A204.1 (cell line): ENCODE measurements around the gene NUDT4.

ENCODE experiments used
- FAIRE-seq: peaks from 2 replicates; lab custom pipeline; 2012; peaks lifted over from hg19 to GRCh38; lab: Jason Lieb, UNC

Gene NUDT4

DNA sequence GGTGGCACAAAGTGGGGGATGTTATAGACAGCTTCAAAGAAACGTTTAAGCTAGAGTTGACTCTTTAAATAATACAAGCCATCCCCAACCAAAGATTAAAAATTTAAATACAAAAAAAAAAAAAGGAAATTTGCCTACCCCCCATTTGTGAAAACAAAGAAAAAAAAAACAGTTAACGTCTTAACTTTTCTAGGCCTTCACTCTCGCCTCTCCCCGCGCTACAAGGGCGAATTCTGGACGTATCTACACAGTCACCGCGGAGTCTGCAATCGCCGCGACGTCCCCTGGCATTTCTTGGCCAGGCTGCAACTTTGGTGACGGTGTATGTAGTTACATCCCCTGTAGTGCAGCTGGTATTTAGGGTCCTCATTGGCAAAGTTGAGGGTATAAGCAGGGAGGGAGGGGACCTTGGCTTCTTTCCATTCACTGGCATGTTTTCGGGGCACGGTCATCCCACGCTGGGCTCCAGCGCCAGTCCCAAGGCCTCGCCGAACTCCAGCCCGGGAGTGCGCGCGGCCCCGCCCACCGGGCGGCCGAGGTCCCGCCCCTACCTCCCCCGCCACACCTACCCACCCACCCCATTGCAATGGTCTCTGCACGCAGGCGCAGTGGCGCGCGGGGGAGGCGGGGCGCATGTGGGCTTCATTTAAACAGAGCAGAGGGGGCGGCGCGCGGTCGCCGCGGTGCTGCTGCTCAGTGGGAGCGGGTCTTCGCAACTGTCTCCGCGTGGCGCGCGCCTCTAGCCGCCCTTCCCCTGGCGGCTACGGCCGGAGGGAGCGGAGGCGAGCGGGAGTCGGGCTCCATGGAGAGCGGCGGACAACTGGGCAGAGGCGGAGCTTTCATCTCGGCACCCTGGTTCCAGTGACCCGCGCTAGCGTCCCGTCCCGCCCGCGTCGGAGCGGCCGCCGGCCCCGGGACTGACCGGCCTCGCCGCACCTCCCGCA, at the start of gene NUDT4:
Gene NUDT4 (plus strand): TSS at position 674 of the 944 bp plus-strand sequence. CDS start 398 bp downstream, outside the sequence.
- FAIRE-seq, result no peak

DNA sequence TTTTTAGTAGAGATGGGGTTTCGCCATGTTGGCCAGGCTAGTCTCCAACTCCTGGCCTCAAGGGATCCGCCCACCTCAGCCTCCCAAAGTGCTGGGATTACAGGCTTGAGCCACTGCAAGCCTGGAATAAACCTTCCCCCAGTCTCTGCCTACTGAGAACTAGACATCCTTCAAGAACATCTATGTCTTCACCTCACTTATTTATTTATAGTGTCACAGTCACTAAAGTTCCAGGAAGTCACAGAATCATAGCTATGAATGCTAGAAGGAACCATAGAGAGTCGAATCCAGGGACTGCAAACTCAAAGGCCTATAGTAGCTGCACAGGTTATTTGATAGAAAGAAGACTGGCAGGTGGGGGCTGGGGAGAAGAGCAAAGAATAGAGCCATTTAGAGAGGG, 44.7 kb upstream of the NUDT4 start:
- FAIRE-seq, result no peak

DNA sequence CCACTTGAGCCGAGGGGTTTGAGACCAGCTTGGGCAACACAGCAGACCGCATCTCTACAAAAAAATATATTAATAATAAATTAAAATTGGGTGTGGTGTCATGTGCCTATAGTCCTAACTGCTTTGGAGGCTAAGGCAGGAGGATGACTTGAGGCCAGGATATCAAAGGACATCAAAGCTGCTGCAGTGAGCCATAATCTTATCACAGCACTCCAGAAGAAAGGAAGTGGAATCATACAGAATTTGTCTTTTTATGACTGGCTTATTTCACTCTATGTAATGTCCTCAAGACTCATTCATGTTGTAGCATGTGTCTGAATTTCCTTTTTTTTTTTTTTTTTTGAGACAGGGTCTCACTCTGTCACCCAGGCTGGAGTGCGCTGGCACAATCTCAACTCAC, 43.9 kb upstream of the NUDT4 start:
- FAIRE-seq, result no peak

DNA sequence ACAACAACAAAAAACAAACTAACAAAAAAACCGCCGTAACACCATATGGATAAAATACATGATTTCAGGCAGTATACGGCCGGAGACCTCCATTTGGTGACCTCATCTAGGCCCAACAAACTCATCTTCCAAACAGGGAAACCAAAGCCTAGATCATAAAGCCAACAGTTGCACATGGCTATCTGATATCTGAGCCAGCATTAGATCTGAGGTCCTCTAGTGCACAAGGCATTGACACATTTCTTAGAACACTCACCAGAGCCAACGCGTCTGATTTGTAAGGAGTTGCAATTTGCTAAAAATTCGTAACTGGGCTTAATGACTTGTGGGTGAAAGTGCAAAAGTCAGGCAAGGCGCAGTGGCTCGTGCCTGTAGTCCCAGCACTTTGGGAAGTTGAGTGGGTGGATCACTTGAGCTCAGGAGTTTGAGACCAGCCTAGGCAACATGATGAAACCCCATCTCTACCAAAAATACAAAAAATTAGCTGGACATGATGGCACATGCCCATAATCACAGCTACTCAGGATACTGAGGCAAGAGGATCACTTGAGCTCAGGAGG, 42.0 kb upstream of the NUDT4 start:
- FAIRE-seq, result no peak

DNA sequence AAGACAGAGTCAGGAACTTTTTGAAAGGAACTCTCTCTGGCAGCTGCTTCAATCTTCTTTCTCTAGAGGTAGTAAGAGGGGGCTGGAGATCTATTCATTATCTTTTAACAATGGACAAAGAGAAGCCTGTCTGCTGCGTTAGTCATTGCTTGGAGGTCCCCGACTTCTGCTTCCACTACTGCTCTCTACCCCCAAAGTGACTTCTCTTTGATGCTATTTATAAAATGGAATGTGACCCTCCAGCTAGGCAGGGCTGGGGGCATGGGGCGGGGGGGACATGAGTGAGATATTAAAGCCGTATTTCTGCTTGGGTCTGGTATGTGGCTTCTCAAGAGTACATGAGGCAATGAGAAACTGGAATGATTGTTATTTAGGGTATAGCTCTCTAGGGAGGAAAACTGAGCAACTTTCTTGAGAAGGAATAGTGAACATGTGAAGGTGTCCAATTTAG, 41.4 kb upstream of the NUDT4 start:
- no peak for FAIRE-seq

DNA sequence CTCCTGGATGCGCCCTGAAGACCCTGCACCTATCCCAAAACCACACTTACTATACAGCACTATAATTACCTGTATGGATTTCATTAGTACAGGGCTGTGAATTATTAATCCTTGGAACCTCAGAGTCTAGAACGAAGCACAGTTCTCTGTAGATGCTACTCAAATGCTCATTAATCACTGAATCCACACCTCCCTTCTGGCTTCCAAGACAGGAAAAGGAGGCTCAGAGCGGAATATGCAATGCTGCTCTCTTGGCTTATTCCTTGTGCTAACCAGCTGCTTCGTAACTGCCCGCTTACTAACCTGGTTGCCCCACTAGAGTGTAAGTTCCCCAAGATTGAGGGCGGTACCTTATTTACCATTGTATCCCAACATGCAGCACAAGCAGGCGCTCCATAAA, 39.1 kb upstream of the NUDT4 start:
- FAIRE-seq, result no peak

DNA sequence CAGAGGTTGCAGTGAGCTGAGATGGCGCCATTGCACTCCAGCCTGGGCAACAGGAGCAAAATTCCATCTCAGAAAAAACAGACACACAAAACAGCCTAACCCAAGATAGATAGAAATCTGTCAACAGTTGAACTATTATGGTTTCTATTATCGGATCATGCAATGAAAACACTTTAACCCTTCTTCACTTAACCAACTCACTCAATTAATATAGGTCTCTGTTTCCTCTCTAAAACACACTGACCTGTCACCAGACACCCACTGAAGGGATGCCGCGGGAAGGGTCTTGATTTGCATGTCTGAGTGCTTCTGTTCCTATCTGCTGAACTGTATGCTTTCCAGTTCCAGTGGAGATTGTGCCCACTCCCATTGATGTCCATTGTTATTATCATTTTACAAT, 38.0 kb upstream of the NUDT4 start:
- FAIRE-seq, result no peak

DNA sequence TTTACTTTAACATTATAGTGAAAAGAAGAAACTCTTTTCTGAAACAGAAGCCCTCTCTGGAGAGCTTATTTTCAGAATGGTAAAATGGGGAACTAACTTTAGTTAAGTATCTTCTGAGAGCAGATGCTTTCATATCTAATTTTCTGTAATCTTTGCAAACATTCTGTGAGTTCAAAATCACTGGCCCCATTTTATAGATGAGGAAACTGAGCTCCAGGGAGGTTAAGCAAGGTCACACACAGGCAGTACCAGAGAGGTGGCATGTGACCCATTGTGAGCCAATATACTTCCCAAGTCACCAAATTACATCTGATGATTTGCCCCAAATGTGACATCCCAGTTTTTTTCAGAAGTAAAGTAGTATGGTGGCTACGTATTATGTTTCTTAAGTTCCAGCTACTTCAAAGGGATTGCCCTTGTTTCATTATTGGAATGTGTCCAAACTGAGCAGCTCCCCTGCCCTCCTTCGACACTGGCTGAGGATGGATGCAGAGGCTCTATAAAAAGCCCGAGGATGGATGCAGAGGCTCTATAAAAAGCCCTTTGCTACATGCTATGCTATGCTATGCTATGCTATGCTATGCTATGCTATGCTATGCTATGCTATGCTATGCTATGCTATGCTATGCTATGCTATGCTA, 36.2 kb upstream of the NUDT4 start:
- no peak for FAIRE-seq

DNA sequence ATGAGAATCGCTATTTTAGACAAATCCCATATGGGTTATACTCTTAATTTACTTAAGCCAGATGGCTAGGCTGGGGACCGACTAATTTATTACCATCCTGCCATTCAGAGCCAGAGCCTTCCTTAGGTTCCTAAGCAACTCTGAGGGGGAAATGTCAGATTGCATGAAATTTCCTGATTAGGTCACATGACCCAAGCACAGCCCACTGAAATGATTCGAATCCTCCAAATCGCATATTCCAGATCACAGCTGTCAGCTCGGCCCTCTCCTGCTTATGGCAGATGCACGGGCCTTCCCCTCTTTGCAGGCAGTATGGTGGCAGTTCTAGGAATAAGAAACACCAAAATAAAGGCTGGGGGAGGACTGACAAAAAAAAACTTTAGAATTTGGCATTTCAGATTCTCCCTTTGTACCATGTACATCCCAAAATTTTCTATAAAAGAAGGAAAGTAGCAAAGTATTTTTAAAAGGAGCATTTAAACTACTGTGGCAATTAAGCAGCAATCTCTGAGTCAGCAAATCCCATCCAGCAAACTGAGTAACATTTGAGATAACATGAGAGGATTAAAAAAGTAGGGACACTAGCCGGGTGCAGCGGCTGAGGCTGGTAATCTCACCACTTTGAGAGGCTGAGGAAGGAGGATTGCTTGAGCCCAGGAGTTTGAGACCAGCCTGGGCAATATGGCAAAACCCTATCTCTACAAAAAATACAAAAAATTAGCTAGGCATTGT, 30.5 kb upstream of the NUDT4 start:
- FAIRE-seq, result no peak

DNA sequence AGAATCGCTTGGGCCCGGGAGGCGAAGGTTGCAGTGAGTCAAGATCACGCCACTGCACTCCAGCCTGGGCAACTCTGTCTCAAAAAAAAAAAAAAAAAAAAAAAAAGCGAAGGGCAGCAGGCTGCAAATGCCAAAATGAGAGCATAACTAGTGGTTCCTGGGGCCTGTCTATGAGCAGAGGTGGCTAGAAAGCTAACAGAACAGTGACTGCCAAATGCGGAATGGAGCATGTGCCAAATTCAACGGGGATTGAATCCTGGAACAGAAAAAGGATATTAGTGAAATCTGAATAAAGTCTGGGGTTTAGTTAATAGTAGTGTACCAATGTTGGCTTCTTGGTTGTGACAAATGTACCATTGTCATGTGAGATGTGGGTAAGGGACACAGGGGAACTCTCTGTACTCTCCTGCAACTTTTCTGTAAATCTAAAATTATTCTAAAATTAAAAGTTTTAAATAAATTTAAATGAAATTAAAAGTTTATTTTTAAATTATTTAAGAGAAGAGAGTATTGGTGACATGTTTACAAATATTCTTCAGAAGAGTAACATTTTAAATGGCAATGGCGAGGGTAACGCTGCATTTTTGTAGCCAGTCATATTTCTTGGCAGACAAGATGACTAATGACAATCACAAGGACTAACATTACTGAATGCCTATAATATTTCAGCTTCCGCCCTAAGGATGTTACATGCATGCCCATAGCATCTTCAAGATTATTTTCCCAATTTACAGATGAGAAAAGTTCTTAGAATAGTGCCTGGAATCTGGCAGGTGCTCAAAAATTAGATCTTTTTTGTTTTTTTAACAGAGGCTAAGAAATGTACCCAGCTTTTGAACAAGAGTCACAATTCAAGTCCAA, 28.9 kb upstream of the NUDT4 start:
- FAIRE-seq, result no peak

DNA sequence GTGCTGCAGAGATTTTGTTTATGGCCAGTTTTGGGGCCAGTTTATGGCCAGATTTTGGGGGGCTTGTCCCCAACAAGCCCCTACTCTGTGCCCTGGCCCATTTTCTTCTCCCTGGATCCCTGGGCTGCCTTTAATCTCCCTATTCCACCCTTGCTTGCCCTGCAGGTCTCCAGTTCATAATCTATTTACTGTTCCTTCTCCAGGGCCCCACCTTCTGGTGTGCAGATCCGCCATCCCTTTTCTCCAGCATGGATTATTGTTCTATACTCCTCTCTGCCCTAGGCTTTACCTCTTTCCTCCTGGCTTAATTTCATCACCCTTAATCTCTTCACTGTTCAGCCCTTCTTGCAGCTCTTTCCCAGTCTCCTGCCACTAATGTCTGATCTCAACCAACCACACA, 26.0 kb upstream of the NUDT4 start:
- no peak for FAIRE-seq

DNA sequence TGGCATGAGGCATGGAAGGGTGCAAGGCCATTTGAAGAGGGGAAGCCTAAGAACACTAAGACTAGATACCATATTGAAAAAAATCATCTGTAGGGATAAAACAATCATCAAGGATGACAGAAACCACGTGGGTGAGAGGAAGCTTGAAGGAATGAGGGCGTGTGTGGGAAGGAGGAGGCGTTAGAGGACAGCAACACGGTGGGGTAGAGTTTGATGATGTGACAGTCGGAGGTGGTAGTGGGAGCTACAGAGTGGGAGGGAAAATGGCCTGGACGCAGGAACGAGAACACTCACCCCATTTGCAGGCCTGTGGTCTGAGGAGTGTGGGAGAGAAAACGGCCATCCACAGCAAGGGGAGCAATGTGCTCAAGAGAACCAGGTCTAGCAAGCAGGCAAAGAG, 25.4 kb upstream of the NUDT4 start:
- FAIRE-seq, result no peak

DNA sequence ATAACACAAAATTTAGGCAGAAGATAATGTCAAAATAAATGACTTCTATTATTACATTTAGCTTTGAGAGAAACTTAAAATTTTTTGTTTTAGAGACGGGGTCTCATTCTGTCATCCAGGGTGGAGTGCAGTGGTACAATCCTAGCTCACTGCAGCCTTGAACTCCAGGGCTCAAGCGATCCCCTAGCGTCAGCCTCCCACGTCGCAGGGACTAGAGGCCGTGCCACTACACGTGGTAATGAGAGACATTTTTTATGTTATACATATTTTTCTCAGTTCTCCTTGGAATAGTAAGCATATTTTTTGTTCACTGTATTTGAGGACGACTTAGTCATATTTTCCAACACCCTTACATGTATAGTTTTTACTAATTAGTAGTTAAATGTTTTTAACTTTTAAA, 21.5 kb upstream of the NUDT4 start:
- FAIRE-seq, result no peak

DNA sequence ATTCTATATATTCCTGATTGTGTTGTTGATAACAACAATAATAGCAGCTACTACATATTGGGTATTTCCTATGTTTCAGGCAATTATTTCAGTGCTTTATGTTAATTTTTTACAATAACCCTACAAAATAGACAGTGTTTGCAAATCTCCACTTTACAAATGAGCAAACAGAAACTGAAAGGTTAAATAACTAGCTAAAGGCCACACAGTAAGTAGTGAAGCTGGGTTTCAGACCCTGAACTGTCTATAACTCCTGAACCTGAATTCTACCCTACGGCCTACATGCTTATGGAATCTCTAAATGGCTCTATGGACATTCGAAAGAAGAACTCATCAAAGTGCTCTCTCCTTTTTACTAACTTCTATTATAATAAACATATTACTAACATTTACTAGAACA, 19.7 kb upstream of the NUDT4 start:
- FAIRE-seq, result no peak

DNA sequence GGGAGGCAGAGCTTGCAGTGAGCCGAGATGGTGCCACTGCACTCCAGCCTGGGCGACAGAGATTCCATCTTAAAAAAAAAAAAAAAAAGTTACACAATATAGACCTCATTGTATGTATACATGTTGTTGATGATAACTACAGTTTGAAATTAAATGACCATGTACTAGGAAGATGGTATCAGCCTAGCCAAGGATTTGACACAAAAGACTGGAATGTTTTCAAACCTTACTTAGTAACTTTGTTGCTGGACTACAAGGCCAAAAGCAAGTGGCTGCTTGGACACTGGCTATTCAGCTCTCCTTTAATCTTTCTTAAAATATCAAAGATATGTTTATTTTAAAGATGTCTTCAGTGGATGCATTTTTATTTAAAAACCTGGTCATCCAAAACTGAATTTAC, 18.9 kb upstream of the NUDT4 start:
- no peak for FAIRE-seq

DNA sequence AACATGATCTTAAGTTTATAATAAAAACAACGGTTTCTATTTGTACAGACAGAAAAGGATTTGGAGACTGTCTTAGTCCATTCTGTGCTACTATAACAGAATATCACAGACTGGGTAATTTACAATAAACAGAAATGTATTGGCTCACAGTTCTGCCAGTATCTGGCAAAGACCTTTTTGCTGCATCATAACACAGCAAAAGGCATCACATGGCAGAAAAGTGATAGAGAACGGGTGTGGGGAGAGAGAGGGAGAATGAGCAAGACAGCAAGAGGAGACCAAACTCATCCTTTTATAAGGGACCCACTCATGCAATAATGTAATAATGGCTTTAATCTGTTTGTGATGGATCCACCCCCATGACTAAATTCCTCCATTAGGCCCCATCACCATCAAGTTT, 17.0 kb upstream of the NUDT4 start:
- no peak for FAIRE-seq

DNA sequence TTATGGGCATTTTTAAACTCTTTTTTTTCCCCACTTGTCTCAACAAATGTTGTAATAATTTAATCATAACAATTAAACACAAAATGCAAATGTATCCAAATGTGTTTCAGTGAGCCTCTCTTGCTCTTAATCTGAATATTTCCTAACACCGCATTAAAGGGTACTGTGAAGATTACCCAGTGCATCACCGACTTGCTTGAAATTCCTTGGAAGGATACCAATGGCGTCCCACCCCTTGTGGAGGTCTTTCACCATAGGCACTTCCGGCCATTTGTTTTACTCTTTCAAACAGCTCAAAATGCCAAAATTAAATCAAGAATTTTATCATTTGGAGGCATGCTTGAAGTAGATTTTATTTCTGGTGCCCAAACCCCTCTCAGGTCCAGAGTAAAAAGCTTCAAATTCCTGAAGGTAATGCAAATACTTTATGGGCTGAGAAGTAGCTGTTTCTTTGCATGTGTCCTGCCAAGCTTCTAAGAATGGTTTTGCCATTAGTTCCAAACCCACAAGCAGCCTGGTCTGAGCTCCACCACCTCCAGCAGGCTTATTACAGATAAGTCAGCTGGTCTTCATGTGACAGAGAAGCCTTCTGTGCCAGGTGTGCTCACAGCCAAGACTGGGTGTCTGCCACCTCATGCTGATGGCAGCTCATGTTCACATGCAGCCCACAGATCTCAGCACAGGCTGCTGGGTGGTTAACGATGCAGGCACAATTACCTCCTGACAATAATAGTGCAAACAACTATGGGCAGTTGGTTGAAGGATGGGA, 16.4 kb upstream of the NUDT4 start:
- FAIRE-seq, result no peak

DNA sequence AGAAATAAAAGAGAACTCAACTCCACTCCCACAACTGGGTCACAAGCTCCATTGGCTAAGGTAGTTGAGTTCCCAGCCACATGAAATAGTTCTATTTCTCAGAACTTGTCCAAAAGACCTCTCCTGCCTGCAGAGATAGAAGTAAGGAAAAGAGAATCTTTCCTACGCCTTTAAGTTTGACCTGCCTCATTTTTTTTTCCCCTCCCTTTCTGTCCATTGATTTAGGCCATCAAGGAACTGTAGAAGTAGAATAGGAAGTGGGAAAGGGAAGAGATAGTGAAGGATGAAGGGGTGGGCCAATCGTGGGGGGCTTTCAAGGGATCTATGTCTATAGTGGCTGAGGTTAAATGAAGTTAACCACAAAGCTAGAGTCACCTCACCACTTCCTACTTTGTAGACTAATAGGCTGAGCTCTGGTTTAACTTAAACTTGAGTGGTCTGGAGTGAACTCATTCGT, 13.9 kb upstream of the NUDT4 start:
- no peak for FAIRE-seq

DNA sequence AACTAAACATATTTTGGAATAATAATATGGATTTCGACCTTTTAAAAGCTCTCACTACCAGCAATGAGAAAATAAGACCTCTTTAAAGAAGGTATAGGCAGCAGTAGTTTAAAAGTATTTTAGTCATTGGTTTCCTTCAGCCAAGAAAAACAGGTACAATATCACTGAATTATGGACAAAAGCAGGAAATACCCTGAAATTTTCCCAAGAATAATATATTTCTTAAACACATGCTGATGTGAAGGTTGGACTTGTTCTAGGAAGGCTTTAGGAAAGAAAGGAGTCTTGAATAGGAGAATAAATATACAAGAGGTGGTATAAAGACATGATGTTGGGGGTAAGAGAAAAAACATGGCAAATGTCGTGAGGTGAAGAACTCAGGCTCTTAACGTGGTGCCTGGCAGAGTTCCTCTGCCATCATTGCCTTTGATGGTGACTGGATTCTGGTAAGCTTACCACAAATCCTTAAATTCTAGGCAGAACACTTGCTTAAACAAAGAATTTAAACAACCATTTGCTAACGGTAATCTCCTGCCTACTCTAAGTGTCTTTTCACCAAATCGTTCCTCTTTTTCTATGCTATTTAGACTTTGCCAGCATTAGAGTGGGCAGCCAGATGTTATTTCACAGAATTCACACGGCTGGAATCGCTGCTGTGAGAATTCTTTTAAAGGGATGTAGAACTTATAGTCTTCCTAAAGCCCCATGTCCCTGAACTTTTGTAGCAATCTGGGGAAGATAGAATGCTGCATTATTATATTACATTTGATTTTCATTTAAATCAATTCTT, 11.9 kb upstream of the NUDT4 start:
- FAIRE-seq, result no peak

DNA sequence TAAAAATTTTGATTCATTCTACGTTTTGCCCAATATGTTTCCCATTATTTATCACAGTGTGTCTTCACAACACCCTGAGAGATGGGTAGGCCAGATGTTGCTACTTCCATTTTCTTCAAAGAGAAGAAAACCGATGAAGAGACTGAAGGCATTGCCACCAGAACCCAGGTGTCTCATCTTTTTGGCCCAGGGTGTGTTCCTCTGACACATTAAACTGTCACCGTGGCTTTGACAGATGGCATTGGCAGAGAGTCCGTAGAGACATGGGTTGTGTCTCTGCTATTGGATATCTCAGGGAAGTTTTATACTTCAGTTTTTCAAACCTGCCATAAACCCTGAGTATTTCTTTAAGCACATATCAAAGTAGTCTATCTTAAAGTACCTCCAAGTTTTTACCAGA, 11.3 kb upstream of the NUDT4 start:
- no peak for FAIRE-seq
